GM23338 (cell line): Measurements from ENCODE around the gene RGS6. TPM values are rescaled to one million over a fixed set of nuclear protein-coding genes. Genes with fewer than 3 reads are reported as not detected.

ENCODE experiments used
- ATAC-seq: fragments of 200-7000 bp; cut with Tn5 transposase; 3 replicates; pipeline ENCODE4 v1.9.1; 2020
- DNase-seq: peaks from one replicate; pipeline ENCODE4 v3.0.0-alpha.2; 2015; ENCODE audit warnings: low spot score
- H2AFZ ChIP-seq: fragments of 200-600 bp; sonication (generic); 2 replicates; pipeline ENCODE4 v1.8.0; 2016; ENCODE audit warnings: antibody characterized with exemption, mild to moderate bottlenecking, moderate library complexity
- H3F3A ChIP-seq: fragments of 200-600 bp; sonication (generic); replicated peaks from 2 replicates; pipeline ENCODE4 v1.8.0; 2017; ENCODE audit warnings: antibody characterized with exemption, mixed run types, low read depth
- H3K27ac ChIP-seq: fragments of 200-600 bp; sonication (generic); 2 replicates; pipeline ENCODE4 v1.6.1; 2016; ENCODE audit warnings: low read depth
- H3K27me3 ChIP-seq: fragments of 200-600 bp; sonication (generic); 2 replicates; pipeline ENCODE4 v1.8.0; 2016; ENCODE audit warnings: mild to moderate bottlenecking, mixed run types, moderate library complexity; ENCODE audit not compliant: insufficient read depth
- H3K36me3 ChIP-seq: fragments of 200-600 bp; sonication (generic); 2 replicates; pipeline ENCODE4 v1.8.0; 2016; ENCODE audit warnings: mild to moderate bottlenecking; ENCODE audit not compliant: insufficient read depth
- H3K4me1 ChIP-seq: fragments of 200-600 bp; sonication (generic); 2 replicates; pipeline ENCODE4 v1.8.0; 2016; ENCODE audit warnings: mild to moderate bottlenecking, moderate library complexity; ENCODE audit not compliant: insufficient read depth
- H3K4me2 ChIP-seq: fragments of 200-600 bp; sonication (generic); 2 replicates; pipeline ENCODE4 v1.7.1; 2017; ENCODE audit warnings: mixed run types
- H3K4me3 ChIP-seq: fragments of 200-600 bp; sonication (generic); 2 replicates; pipeline ENCODE4 v1.6.1; 2016; ENCODE audit warnings: mixed run types
- H3K79me2 ChIP-seq: fragments of 200-600 bp; sonication (generic); replicated peaks from 2 replicates; pipeline ENCODE4 v1.8.0; 2017; ENCODE audit warnings: mild to moderate bottlenecking; ENCODE audit not compliant: insufficient read depth
- H3K9me2 ChIP-seq: fragments of 200-600 bp; sonication (generic); 2 replicates; pipeline ENCODE4 v1.8.0; 2017; ENCODE audit not compliant: insufficient read depth
- H4K20me1 ChIP-seq: fragments of 200-600 bp; sonication (generic); replicated peaks from 2 replicates; pipeline ENCODE4 v1.8.0; 2017; ENCODE audit warnings: mild to moderate bottlenecking; ENCODE audit not compliant: insufficient read depth
- H3K27ac Mint-ChIP-seq: 2 replicates; pipeline ENCODE4 v1.8.0; 2020; ENCODE audit warnings: inconsistent platforms, mild to moderate bottlenecking, moderate library complexity, mixed read lengths
- H3K27me3 Mint-ChIP-seq: 3 replicates; pipeline ENCODE4 v1.8.0; 2022; ENCODE audit warnings: low read depth, mild to moderate bottlenecking, moderate library complexity, mixed read lengths, inconsistent platforms; ENCODE audit not compliant: insufficient read depth, poor library complexity
- H3K36me3 Mint-ChIP-seq: 3 replicates; pipeline ENCODE4 v1.8.0; 2021; ENCODE audit warnings: low read depth, mild to moderate bottlenecking, inconsistent platforms, moderate library complexity, mixed read lengths
- H3K4me1 Mint-ChIP-seq: 3 replicates; pipeline ENCODE4 v1.8.0; 2020; ENCODE audit warnings: mild to moderate bottlenecking, inconsistent platforms, mixed read lengths
- H3K4me3 Mint-ChIP-seq: 3 replicates; pipeline ENCODE4 v1.8.0; 2021; ENCODE audit warnings: moderate library complexity, mild to moderate bottlenecking, inconsistent platforms, mixed read lengths
- H3K9me3 Mint-ChIP-seq: 3 replicates; pipeline ENCODE4 v1.8.0; 2020; ENCODE audit warnings: moderate library complexity, mild to moderate bottlenecking, inconsistent platforms, mixed read lengths
- CREB1 ChIP-seq: fragments of 250-450 bp; sonication (Bioruptor Pico); IDR thresholded peaks from 2 replicates; pipeline ENCODE4 v1.5.0; 2020; ENCODE audit warnings: low read depth, mild to moderate bottlenecking, moderate library complexity
- CTCF ChIP-seq, 2 experiments: fragments of 200-600 bp in 1 of 2; sonication (generic) in 1 of 2; conservative IDR thresholded peaks; 2 replicates each; pipeline versions ENCODE4 v1.5.1 to v1.6.1; 2016 to 2017; ENCODE audit warnings: antibody characterized with exemption in 2 of 2, low read depth in 2 of 2, mild to moderate bottlenecking in 2 of 2, moderate library complexity in 1 of 2
- ETS1 ChIP-seq: IDR thresholded peaks from 2 replicates; pipeline ENCODE4 v1.6.1; 2016; ENCODE audit warnings: antibody characterized with exemption
- EZH2 ChIP-seq: fragments of 200-600 bp; sonication (generic); IDR thresholded peaks from one replicate; pipeline ENCODE4 v1.8.0; 2017; ENCODE audit warnings: antibody characterized with exemption, mild to moderate bottlenecking, low read depth; ENCODE audit not compliant: unreplicated experiment
- EZH2phosphoT487 ChIP-seq: fragments of 200-600 bp; sonication (generic); IDR thresholded peaks from one replicate; pipeline ENCODE4 v1.8.1; 2018; ENCODE audit warnings: antibody characterized with exemption; ENCODE audit not compliant: unreplicated experiment
- JUNB ChIP-seq: IDR thresholded peaks from one replicate; pipeline ENCODE4 v1.6.1; 2016; ENCODE audit warnings: antibody characterized with exemption; ENCODE audit not compliant: unreplicated experiment
- NANOG ChIP-seq: IDR thresholded peaks from 2 replicates; pipeline ENCODE4 v1.6.1; 2016; ENCODE audit warnings: antibody characterized with exemption, borderline replicate concordance
- REST ChIP-seq: IDR thresholded peaks from one replicate; pipeline ENCODE4 v1.6.1; 2018; ENCODE audit warnings: antibody characterized with exemption; ENCODE audit not compliant: unreplicated experiment
- STAT1 ChIP-seq: IDR thresholded peaks from one replicate; pipeline ENCODE4 v1.6.1; 2016; ENCODE audit warnings: antibody characterized with exemption; ENCODE audit not compliant: unreplicated experiment
- ZNF114 ChIP-seq: fragments of 250-450 bp; sonication (Bioruptor Pico); IDR thresholded peaks from 2 replicates; pipeline ENCODE4 v1.5.0; 2020; ENCODE audit warnings: mild to moderate bottlenecking, moderate library complexity
- polyA plus RNA-seq: library from polyadenylated mRNA; unstranded; fragments of >200 nt; fragmentation: Nextera tagmentation; extraction: Ambion mirVana; gene quantifications from 2 replicates; pipeline ENCODE4 v1.2.1, GENCODE V29; 2016
- total RNA-seq: library from RNA; depleted of rRNA; stranded (reverse); fragments of >200 nt; shearing (Covaris generic); gene quantifications from 2 replicates; pipeline ENCODE4 v1.2.3, GENCODE V29; 2014

RGS6 gene
- total and polyA plus RNA-seq, 2 experiments from 2014 or later: 0.66 to 0.83 TPM

- no peak overlapping the region for H3K27ac Mint-ChIP-seq
- H3K4me3 Mint-ChIP-seq: no peak overlapping the region
- no peak for ATAC-seq
- Histone ChIP-seq H3K4me3 (no peak overlapping the region), H3F3A (no peaks in the 10 kb centered on the region), H3K4me1 (no peaks in the 10 kb centered on the region), H3K9me2 (peaks cover 7% of the 10 kb centered on the region; the same call in 1 of the 2 replicates), H3K4me2 (no peak overlapping the region), H2AFZ (no peak overlapping the region), H3K79me2 (no peaks in the 10 kb centered on the region), H3K27ac (no peak overlapping the region), H4K20me1 (no peaks in the 10 kb centered on the region), H3K36me3 (no peaks in the 10 kb centered on the region), H3K27me3 (no peaks in the 10 kb centered on the region)
- no peak for DNase-seq
- H3K9me3 Mint-ChIP-seq: peaks cover 6% of the 10 kb centered on the region; the same call in 2 of the 3 replicates
- TF ChIP-seq CREB1 (CRISPR knock-in tag): no peak
- no peak for TF ChIP-seq EZH2phosphoT487
- TF ChIP-seq JUNB: no peak
- TF ChIP-seq ETS1: no peak
- no peaks in the 10 kb centered on the region for H3K36me3 Mint-ChIP-seq
- H3K27me3 Mint-ChIP-seq: peaks cover 4% of the 10 kb centered on the region
- 0 out of 3 replicates have a peak, but pooled peaks cover 2% of the 10 kb centered on the region for H3K4me1 Mint-ChIP-seq
Measured at GRCh38 chr14:72404106-72404774, 472.0 kb downstream of the RGS6 start.

- Histone ChIP-seq H3K36me3 (no peaks in the 10 kb centered on the region), H3K4me3 (no peak overlapping the region), H3F3A (no peaks in the 10 kb centered on the region), H3K4me2 (no peak overlapping the region), H3K4me1 (no peaks in the 10 kb centered on the region), H3K27me3 (no peaks in the 10 kb centered on the region), H4K20me1 (no peaks in the 10 kb centered on the region), H2AFZ (no peak overlapping the region), H3K9me2 (peaks cover 7% of the 10 kb centered on the region; the same call in 1 of the 2 replicates), H3K79me2 (no peaks in the 10 kb centered on the region), H3K27ac (no peak overlapping the region)
- peak; percentile 67 for ATAC-seq
- no peaks in the 10 kb centered on the region for H3K36me3 Mint-ChIP-seq
- H3K27me3 Mint-ChIP-seq: peaks cover 4% of the 10 kb centered on the region
- DNase-seq: peak; percentile 32
- H3K4me3 Mint-ChIP-seq: no peak overlapping the region
- H3K27ac Mint-ChIP-seq: no peak overlapping the region
- 0 out of 3 replicates have a peak, but pooled peaks cover 2% of the 10 kb centered on the region for H3K4me1 Mint-ChIP-seq
- TF ChIP-seq CTCF (conservative IDR thresholded peaks at IDR 0.05; ENCODE audit: low read depth in 2 of 2) (peak in 1 of 2 experiments; percentile 23; a peak in 1 of 4 replicates), STAT1 (no peak), JUNB (no peak)
- H3K9me3 Mint-ChIP-seq: peaks cover 8% of the 10 kb centered on the region; the same call in 2 of the 3 replicates
Measured at GRCh38 chr14:72404998-72405397, 472.8 kb downstream of the RGS6 start.

GRCh38 chr14:72408020-72408419 lies 475.8 kb downstream of the RGS6 start:
- H2AFZ ChIP-seq: no peak overlapping the region
- H4K20me1 ChIP-seq: no peaks in the 10 kb centered on the region
- H3K36me3 Mint-ChIP-seq: no peaks in the 10 kb centered on the region
- no peak for DNase-seq
- H3F3A ChIP-seq: no peaks in the 10 kb centered on the region
- no peak overlapping the region for H3K4me3 ChIP-seq
- 0 out of 3 replicates have a peak, but pooled peaks cover 2% of the 10 kb centered on the region for H3K4me1 Mint-ChIP-seq
- no peak overlapping the region for H3K27ac ChIP-seq
- H3K27ac Mint-ChIP-seq: no peak overlapping the region
- H3K4me3 Mint-ChIP-seq: no peak overlapping the region
- peaks cover 4% of the 10 kb centered on the region for H3K27me3 Mint-ChIP-seq
- no peak overlapping the region for H3K4me2 ChIP-seq
- no peaks in the 10 kb centered on the region for H3K9me2 ChIP-seq
- H3K36me3 ChIP-seq: no peaks in the 10 kb centered on the region
- TF ChIP-seq EZH2: no peak
- no peak for TF ChIP-seq REST
- TF ChIP-seq NANOG: no peak
- TF ChIP-seq STAT1: no peak
- TF ChIP-seq EZH2phosphoT487: no peak
- no peak for TF ChIP-seq ZNF114 (CRISPR knock-in tag)
- peaks cover 16% of the 10 kb centered on the region; the same call in 2 of the 3 replicates for H3K9me3 Mint-ChIP-seq
- H3K27me3 ChIP-seq: no peaks in the 10 kb centered on the region
- H3K4me1 ChIP-seq: no peaks in the 10 kb centered on the region
- no peaks in the 10 kb centered on the region for H3K79me2 ChIP-seq
- no peak for ATAC-seq
